ENCODE data around the gene CLEC7A. TPM values are rescaled to one million over a fixed set of nuclear protein-coding genes. Genes with fewer than 3 reads are reported as not detected.

The CLEC7A gene
- total RNA-seq, 1 experiment from 2014 or later, result 0.40 TPM

DNA sequence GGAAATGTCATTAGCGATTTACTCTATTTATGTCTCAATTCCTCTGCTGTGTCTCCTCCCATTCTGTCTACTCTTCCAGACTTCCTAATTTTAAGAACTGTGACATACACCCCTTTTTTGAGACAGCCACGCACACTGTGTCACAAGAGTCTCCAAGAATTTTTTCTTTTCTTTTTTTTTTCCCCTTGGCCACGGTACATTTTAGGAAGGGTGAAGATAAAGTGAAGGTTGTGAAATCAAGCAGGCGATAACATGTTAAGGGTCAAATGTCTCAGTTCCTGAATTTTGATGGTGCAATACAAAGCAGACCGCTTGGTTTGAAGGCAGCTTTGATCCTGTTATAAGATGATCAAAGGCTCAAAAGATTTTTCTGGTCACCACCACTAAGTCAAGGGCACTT lies 37.6 kb upstream of the CLEC7A start:
- Histone ChIP-seq H3K4me2 (ENCODE audit: low read length) (no peak overlapping the region), H4K20me1 (ENCODE audit: low read length) (no peaks in the 10 kb centered on the region), H3K36me3 (ENCODE audit: low read depth, low read length) (no peaks in the 10 kb centered on the region), H3K9me3 (ENCODE audit: low read length) (no peaks in the 10 kb centered on the region), H3K9me2 (replicated peaks; ENCODE audit: low read length) (no peaks in the 10 kb centered on the region), H3K79me2 (ENCODE audit: low read length) (no peaks in the 10 kb centered on the region), H3K4me1 (ENCODE audit: insufficient read depth, low read length) (no peaks in the 10 kb centered on the region), H3K27me3 (ENCODE audit: low read length) (no peaks in the 10 kb centered on the region), H3K27ac (ENCODE audit: low read length) (no peak overlapping the region), H2AFZ (ENCODE audit: low read length) (no peak overlapping the region), H3F3A (ENCODE audit: low read length, unreplicated experiment) (no peaks in the 10 kb centered on the region), H3K9ac (ENCODE audit: low read length) (no peak overlapping the region), H3K4me3 (ENCODE audit: low read length) (no peak overlapping the region)
- DNase-seq, result no peak
- intact Hi-C loops (cut with micrococcal nuclease), result no loop called here
- no peak for ATAC-seq
- BruUV-seq (replicated peaks), result no TSS peak
- TF ChIP-seq, protein P1, sequence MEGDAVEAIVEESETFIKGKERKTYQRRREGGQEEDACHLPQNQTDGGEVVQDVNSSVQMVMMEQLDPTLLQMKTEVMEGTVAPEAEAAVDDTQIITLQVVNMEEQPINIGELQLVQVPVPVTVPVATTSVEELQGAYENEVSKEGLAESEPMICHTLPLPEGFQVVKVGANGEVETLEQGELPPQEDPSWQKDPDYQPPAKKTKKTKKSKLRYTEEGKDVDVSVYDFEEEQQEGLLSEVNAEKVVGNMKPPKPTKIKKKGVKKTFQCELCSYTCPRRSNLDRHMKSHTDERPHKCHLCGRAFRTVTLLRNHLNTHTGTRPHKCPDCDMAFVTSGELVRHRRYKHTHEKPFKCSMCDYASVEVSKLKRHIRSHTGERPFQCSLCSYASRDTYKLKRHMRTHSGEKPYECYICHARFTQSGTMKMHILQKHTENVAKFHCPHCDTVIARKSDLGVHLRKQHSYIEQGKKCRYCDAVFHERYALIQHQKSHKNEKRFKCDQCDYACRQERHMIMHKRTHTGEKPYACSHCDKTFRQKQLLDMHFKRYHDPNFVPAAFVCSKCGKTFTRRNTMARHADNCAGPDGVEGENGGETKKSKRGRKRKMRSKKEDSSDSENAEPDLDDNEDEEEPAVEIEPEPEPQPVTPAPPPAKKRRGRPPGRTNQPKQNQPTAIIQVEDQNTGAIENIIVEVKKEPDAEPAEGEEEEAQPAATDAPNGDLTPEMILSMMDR (conservative IDR thresholded peaks at IDR 0.05; ENCODE audit: low read depth, low read length), result no peak
- no peak for TF ChIP-seq EZH2 (IDR thresholded peaks at IDR 0.05; ENCODE audit: low read length, unreplicated experiment)
- TF ChIP-seq EZH2phosphoT487 (IDR thresholded peaks at IDR 0.05; ENCODE audit: borderline replicate concordance, low read length), result no peak
- ChIA-PET POLR2A (ENCODE audit: unreplicated experiment) (no interaction called here), CTCF (no interaction called here)

DNA sequence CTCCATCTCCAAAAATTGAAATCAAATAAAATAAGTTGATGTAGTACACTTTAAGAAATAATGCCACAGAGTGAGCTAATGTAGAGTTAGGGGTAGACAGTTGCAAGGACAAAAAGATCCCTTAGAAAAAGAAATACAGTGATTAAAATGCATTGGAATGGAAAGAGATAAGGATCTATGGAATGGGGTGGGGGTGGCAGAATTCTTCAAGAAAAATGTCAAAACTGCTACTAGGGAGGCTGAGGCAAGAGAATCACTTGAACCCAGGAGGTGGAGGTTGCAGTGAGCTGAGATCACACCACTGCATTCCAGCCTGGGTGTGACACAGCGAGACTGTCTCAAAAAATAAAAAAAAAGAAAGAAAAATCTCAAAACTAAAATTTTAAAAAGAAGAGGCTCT lies 35.4 kb upstream of the CLEC7A start:
- Histone ChIP-seq H3K27ac (ENCODE audit: low read length) (no peak overlapping the region), H4K20me1 (ENCODE audit: low read length) (no peaks in the 10 kb centered on the region), H2AFZ (ENCODE audit: low read length) (no peak overlapping the region), H3K36me3 (ENCODE audit: low read depth, low read length) (no peaks in the 10 kb centered on the region), H3K4me1 (ENCODE audit: insufficient read depth, low read length) (no peaks in the 10 kb centered on the region), H3K9ac (ENCODE audit: low read length) (no peak overlapping the region), H3K9me2 (replicated peaks; ENCODE audit: low read length) (no peaks in the 10 kb centered on the region), H3K4me3 (ENCODE audit: low read length) (no peak overlapping the region), H3K9me3 (ENCODE audit: low read length) (no peaks in the 10 kb centered on the region), H3K27me3 (ENCODE audit: low read length) (no peaks in the 10 kb centered on the region), H3K79me2 (ENCODE audit: low read length) (no peaks in the 10 kb centered on the region), H3K4me2 (ENCODE audit: low read length) (no peak overlapping the region), H3F3A (ENCODE audit: low read length, unreplicated experiment) (no peaks in the 10 kb centered on the region)
- no TSS peak for BruUV-seq (replicated peaks)
- no peak for DNase-seq
- CTCF ChIA-PET, result no interaction called here
- intact Hi-C loops (cut with micrococcal nuclease), result no loop called here
- no peak for ATAC-seq
- no peak for TF ChIP-seq EZH2 (IDR thresholded peaks at IDR 0.05; ENCODE audit: low read length, unreplicated experiment)
- TF ChIP-seq EZH2phosphoT487 (IDR thresholded peaks at IDR 0.05; ENCODE audit: borderline replicate concordance, low read length), result no peak
- TF ChIP-seq, protein P1 (conservative IDR thresholded peaks at IDR 0.05; ENCODE audit: low read depth, low read length), result no peak
- POLR2A ChIA-PET (ENCODE audit: unreplicated experiment), result no interaction called here

- Histone ChIP-seq H3K27me3 (ENCODE audit: low read length) (no peaks in the 10 kb centered on the region), H4K20me1 (ENCODE audit: low read length) (no peaks in the 10 kb centered on the region), H3K36me3 (ENCODE audit: low read depth, low read length) (no peaks in the 10 kb centered on the region), H3F3A (ENCODE audit: low read length, unreplicated experiment) (no peaks in the 10 kb centered on the region), H3K9me2 (replicated peaks; ENCODE audit: low read length) (no peaks in the 10 kb centered on the region), H3K9ac (ENCODE audit: low read length) (no peak overlapping the region), H3K79me2 (ENCODE audit: low read length) (no peaks in the 10 kb centered on the region), H2AFZ (ENCODE audit: low read length) (no peak overlapping the region), H3K4me1 (ENCODE audit: insufficient read depth, low read length) (no peaks in the 10 kb centered on the region), H3K27ac (ENCODE audit: low read length) (no peak overlapping the region), H3K4me2 (ENCODE audit: low read length) (no peak overlapping the region), H3K9me3 (ENCODE audit: low read length) (no peaks in the 10 kb centered on the region), H3K4me3 (ENCODE audit: low read length) (no peak overlapping the region)
- CTCF ChIA-PET, result no interaction called here
- no TSS peak for BruUV-seq (replicated peaks)
- no peak for TF ChIP-seq EZH2phosphoT487 (IDR thresholded peaks at IDR 0.05; ENCODE audit: borderline replicate concordance, low read length)
- no peak for TF ChIP-seq EZH2 (IDR thresholded peaks at IDR 0.05; ENCODE audit: low read length, unreplicated experiment)
- TF ChIP-seq, protein P1 (conservative IDR thresholded peaks at IDR 0.05; ENCODE audit: low read depth, low read length), result no peak
- ATAC-seq, result no peak
- POLR2A ChIA-PET (ENCODE audit: unreplicated experiment), result no interaction called here
- no peak for DNase-seq
- intact Hi-C loops (cut with micrococcal nuclease), result no loop called here
Observed at GRCh38 chr12:10163084-10163483, 33.1 kb upstream of the CLEC7A start.

Data from PC-3 (cell line).